K562 (cell line): ENCODE data around the gene HSPA4L. TPM values are rescaled to one million over a fixed set of nuclear protein-coding genes. Genes with fewer than 3 reads are reported as not detected.

Source experiments
- ATAC-seq: fragments of 200-7000 bp; cut with Tn5 transposase; 3 replicates; pipeline ENCODE4 v1.9.1; 2020; ENCODE audit warnings: moderate library complexity
- BruUV-seq: library from RNA; stranded (reverse); fragments of 400-500 nt; replicated peaks from 2 replicates; lab custom pipeline; 2021; lab: Mats Ljungman, UMichigan
- CTCF ChIA-PET: fragments of 300-600 bp; formaldehyde crosslinking; extraction: SDS; loops from one replicate; lab custom pipeline; 2021; ENCODE audit warnings: low intra/inter-chr PET ratio; lab: Yijun Ruan, JAX
- POLR2A ChIA-PET: fragments of 300-600, 350-650 bp; sonication (Branson Sonifier 250); formaldehyde crosslinking; extraction: SDS; loops from one replicate; lab custom pipeline; 2021; ENCODE audit warnings: antibody characterized with exemption, inconsistent platforms; lab: Yijun Ruan, JAX
- DNase-seq, 4 experiments: peaks; one replicate each; pipeline versions ENCODE4 v3.0.0 to v3.0.0-alpha.2; 2011 to 2018; ENCODE audit warnings: low spot score in 3 of 4, mixed read lengths in 3 of 4; ENCODE audit errors: extremely low read depth in 1 of 4
- FAIRE-seq: peaks from 2 replicates; lab custom pipeline; 2011; peaks lifted over from hg19 to GRCh38; lab: Jason Lieb, UNC
- H2AFZ ChIP-seq: 2 replicates; pipeline ENCODE4 v1.6.0; 2011; ENCODE audit warnings: low read depth, low read length, control low read depth, inconsistent platforms
- H3K27ac ChIP-seq: fragments of 200-600 bp; 3 replicates; pipeline ENCODE4 v1.8.0; 2011; ENCODE audit warnings: low read depth, mild to moderate bottlenecking, control low read depth, inconsistent platforms, low read length, moderate library complexity, mixed read lengths; ENCODE audit errors: extremely low read depth
- H3K27me3 ChIP-seq, 2 experiments: fragments of 300-600 bp in 1 of 2; 2 replicates in 1 of 2; 3 replicates in 1 of 2; pipeline versions ENCODE4 v1.6.0 to v1.8.0; 2011; ENCODE audit warnings: inconsistent platforms in 2 of 2, low read length in 2 of 2, mild to moderate bottlenecking in 1 of 2, mixed read lengths in 1 of 2, moderate library complexity in 1 of 2; ENCODE audit not compliant: control insufficient read depth in 2 of 2, insufficient read depth in 2 of 2
- H3K36me3 ChIP-seq: fragments of 300-600 bp; 3 replicates; pipeline ENCODE4 v1.8.0; 2011; ENCODE audit warnings: mild to moderate bottlenecking, low read length, inconsistent platforms; ENCODE audit not compliant: control insufficient read depth, insufficient read depth
- H3K4me1 ChIP-seq, 2 experiments: fragments of 200-600 bp in 1 of 2; replicated peaks in 1 of 2; 2 replicates in 1 of 2; 3 replicates in 1 of 2; pipeline versions ENCODE4 v1.5.1 to v1.8.0; 2011; ENCODE audit warnings: inconsistent platforms in 2 of 2, low read length in 2 of 2, mild to moderate bottlenecking in 1 of 2, mixed read lengths in 1 of 2, moderate library complexity in 1 of 2; ENCODE audit not compliant: control insufficient read depth in 2 of 2, insufficient read depth in 2 of 2
- H3K4me2 ChIP-seq: 2 replicates; pipeline ENCODE4 v1.6.1; 2011; ENCODE audit warnings: low read length, control low read depth, inconsistent platforms, mixed read lengths; ENCODE audit not compliant: insufficient read depth
- H3K4me3 ChIP-seq: fragments of 200-600 bp; sonication (generic), shearing (Covaris generic); 2 replicates; pipeline ENCODE4 v1.5.1; 2016; ENCODE audit warnings: control low read depth, inconsistent platforms
- H3K79me2 ChIP-seq: fragments of 200-600 bp; 3 replicates; pipeline ENCODE4 v1.8.0; 2011; ENCODE audit warnings: low read length, inconsistent platforms; ENCODE audit not compliant: control insufficient read depth, insufficient read depth
- H3K9ac ChIP-seq, 2 experiments: 2 replicates each; pipeline versions ENCODE4 v1.6.0 to v1.6.1; 2011; ENCODE audit warnings: low read depth in 2 of 2, low read length in 2 of 2, control low read depth in 1 of 2, inconsistent platforms in 1 of 2, mild to moderate bottlenecking in 1 of 2, mixed read lengths in 1 of 2; ENCODE audit not compliant: insufficient read depth in 1 of 2
- H3K9me1 ChIP-seq: one replicate; pipeline ENCODE4 v1.6.0; 2011; ENCODE audit warnings: inconsistent platforms, mild to moderate bottlenecking, low read length, moderate library complexity; ENCODE audit not compliant: control insufficient read depth, insufficient read depth
- H3K9me3 ChIP-seq: replicated peaks from 2 replicates; pipeline ENCODE4 v1.5.1; 2011; ENCODE audit warnings: low read depth, low read length, inconsistent platforms; ENCODE audit not compliant: control insufficient read depth, insufficient read depth
- H4K20me1 ChIP-seq: replicated peaks from 2 replicates; pipeline ENCODE4 v1.6.1; 2011; ENCODE audit warnings: low read length, inconsistent platforms, mixed read lengths; ENCODE audit not compliant: control insufficient read depth, insufficient read depth
- ARID3B ChIP-seq: fragments of 250-450 bp; sonication (Bioruptor Pico); IDR thresholded peaks from 2 replicates; pipeline ENCODE4 v1.4.0; 2020; ENCODE audit warnings: borderline replicate concordance
- C11orf30 ChIP-seq: fragments of 450-650 bp; IDR thresholded peaks from 2 replicates; pipeline ENCODE4 v1.6.1; 2016; ENCODE audit warnings: low read depth, mild to moderate bottlenecking
- EGR1 ChIP-seq: fragments of 450-650 bp; conservative IDR thresholded peaks from 2 replicates; pipeline ENCODE4 v1.6.1; 2017; ENCODE audit warnings: mild to moderate bottlenecking
- FUS ChIP-seq: fragments of 200-400 bp; formaldehyde crosslinking; optimal IDR thresholded peaks from 2 replicates; pipeline ENCODE3; 2017; ENCODE audit warnings: low read depth, low read length
- KLF16 ChIP-seq: IDR thresholded peaks from 2 replicates; pipeline ENCODE4 v1.6.1; 2016; ENCODE audit warnings: antibody characterized with exemption
- MAFF ChIP-seq: IDR thresholded peaks from 2 replicates; pipeline ENCODE4 v1.6.1; 2012; ENCODE audit warnings: low read length, improper control_type of control experiment
- PCBP1 ChIP-seq: fragments of 200-400 bp; formaldehyde crosslinking; IDR thresholded peaks from 2 replicates; pipeline ENCODE4 v1.6.1; 2018; ENCODE audit warnings: mild to moderate bottlenecking, low read depth, low read length; ENCODE audit not compliant: poor library complexity, severe bottlenecking
- PTBP1 ChIP-seq: fragments of 200-400 bp; formaldehyde crosslinking; IDR thresholded peaks from 2 replicates; pipeline ENCODE4 v1.6.1; 2017; ENCODE audit warnings: low read depth, low read length
- TAF9B ChIP-seq: fragments of 450-650 bp; IDR thresholded peaks from 2 replicates; pipeline ENCODE4 v1.6.1; 2018; ENCODE audit warnings: mild to moderate bottlenecking; ENCODE audit not compliant: partially characterized antibody
- TEAD4 ChIP-seq, 2 experiments: sonication (generic) in 1 of 2; formaldehyde crosslinking in 1 of 2; IDR thresholded peaks; 2 replicates each; pipeline versions ENCODE4 v1.6.1 to v1.8.0; 2012 to 2022; ENCODE audit warnings: borderline replicate concordance in 1 of 2, inconsistent platforms in 1 of 2, low read length in 1 of 2, mild to moderate bottlenecking in 1 of 2, missing genetic modification reagents in 1 of 2
- ZNF316 ChIP-seq: fragments of 450-650 bp; IDR thresholded peaks from 2 replicates; pipeline ENCODE4 v1.6.1; 2016
- ZNF324 ChIP-seq: fragments of 250-450 bp; sonication (Bioruptor Pico); IDR thresholded peaks from 2 replicates; pipeline ENCODE4 v1.4.0; 2020; ENCODE audit warnings: mild to moderate bottlenecking
- WGBS: fragments of 100-300 bp; shearing (Covaris generic); methylation state at CpG from one replicate; pipeline ENCODE4 v1.1.6; 2016; ENCODE audit warnings: low coverage, mixed read lengths; ENCODE audit not compliant: insufficient coverage; ENCODE audit errors: missing lambda C conversion rate; 5-methylcytosine and 5-hydroxymethylcytosine counted together
- in situ Hi-C: fragments of 300-500 bp; cut with MboI; formaldehyde crosslinking; loops from 4 replicates; pipeline ENCODE4 v1.15.0; 2018; ENCODE audit warnings: inconsistent platforms, mixed read lengths
- intact Hi-C: fragments of 100-400 bp; cut with micrococcal nuclease; formaldehyde crosslinking; loops from 2 replicates; pipeline ENCODE4 v1.14.2; 2022
- polyA plus RNA-seq, 8 experiments: library from polyadenylated mRNA; depleted of rRNA in 4 of 8; stranded (reverse) in 5 of 8; unstranded in 3 of 8; fragments of >200 nt; fragmentation: Nextera tagmentation in 2 of 8; fragmentation: Illumina TruSeq in 1 of 8; extraction: Ambion mirVana in 2 of 8; extraction: Trizol in 1 of 8; gene quantifications; 2 replicates each; pipeline versions ENCODE4 v1.2.1 to v1.2.3, GENCODE V29; 2011 to 2014; ENCODE audit warnings: inconsistent platforms in 1 of 8, missing spikeins in 1 of 8
- total RNA-seq, 7 experiments: library from RNA; depleted of rRNA in 6 of 7; stranded (reverse); fragments of >200 nt in 6 of 7; fragmentation: Illumina TruSeq in 2 of 7; extraction: Trizol in 2 of 7; gene quantifications; 2 replicates each; pipeline versions ENCODE4 v1.2.1 to v1.2.3, GENCODE V29; 2011 to 2021; ENCODE audit warnings: low replicate concordance in 1 of 7
- TF ChIP-seq, protein P1 (sequence below): fragments of 250-450 bp; sonication (Bioruptor Pico); IDR thresholded peaks from 2 replicates; pipeline ENCODE4 v1.9.0; 2021; ENCODE audit warnings: mild to moderate bottlenecking

The HSPA4L gene
- total and polyA plus RNA-seq, 9 of the 15 experiments (the other 6 are each of a cell fraction or from before 2014, with no cell fraction given), result 12.3 to 37.0 (median 21.7) TPM

DNA sequence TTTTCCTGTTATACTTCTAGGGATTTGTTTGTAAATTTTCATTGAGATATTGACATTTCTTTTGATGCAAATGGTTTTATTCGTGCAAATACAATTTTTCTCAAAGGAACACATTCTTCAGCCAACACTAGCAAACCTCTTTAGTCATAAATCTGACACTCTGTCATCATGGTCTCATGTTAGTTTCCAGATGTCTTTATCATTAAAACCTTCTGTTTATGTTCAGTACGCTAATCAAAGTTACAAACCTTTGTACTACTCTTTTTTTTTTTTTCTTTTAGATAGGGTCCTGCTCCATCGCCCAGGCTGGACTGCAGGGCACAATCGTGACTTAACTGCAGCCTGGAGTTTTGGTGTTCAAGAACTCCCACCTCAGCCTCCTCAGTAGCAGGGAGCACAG is 44.8 kb upstream of the HSPA4L start (continued):
- no peak for TF ChIP-seq ARID3B
- TF ChIP-seq, protein P1, sequence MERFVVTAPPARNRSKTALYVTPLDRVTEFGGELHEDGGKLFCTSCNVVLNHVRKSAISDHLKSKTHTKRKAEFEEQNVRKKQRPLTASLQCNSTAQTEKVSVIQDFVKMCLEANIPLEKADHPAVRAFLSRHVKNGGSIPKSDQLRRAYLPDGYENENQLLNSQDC, result no peak
- TF ChIP-seq KLF16, result peak; percentile 63; the same call in 1 of the 2 replicates
- peak; percentile 86 for TF ChIP-seq TEAD4 (IDR thresholded peaks at IDR 0.05; ENCODE audit: low read length)
- TF ChIP-seq TEAD4 (CRISPR knock-in tag; IDR thresholded peaks at IDR 0.05; ENCODE audit: borderline replicate concordance), result no peak
- TF ChIP-seq PTBP1, result no peak
- no peak for TF ChIP-seq FUS

DNA sequence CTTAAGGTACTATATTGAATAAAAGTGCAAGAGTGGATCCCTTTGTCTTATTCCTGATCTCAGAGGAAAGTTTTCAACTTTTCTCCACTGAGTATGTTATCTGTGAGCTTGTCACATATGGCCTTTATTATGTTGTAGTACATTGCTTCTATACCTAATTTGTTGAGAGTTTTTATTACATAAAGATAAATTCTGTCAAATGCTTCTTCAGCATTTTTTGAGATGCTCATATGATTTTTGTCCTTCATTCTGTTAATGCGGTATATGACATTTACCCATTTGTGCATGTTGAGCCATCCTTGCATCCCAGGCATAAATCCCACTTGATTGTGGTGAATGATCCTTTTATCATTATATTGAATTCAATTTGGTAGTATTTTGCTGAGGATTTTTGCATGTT is 40.9 kb upstream of the HSPA4L start:
- H3K27me3 ChIP-seq, result no peaks in the 10 kb centered on the region
- no peaks in the 10 kb centered on the region for H3K9me1 ChIP-seq
- FAIRE-seq, result no peak
- 56% methylated on average over 1 of the region's 1 CpG for WGBS
- H3K4me2 ChIP-seq, result no peak overlapping the region
- H3K79me2 ChIP-seq, result no peaks in the 10 kb centered on the region
- no peaks in the 10 kb centered on the region; a peak in 2 of 5 replicates for H3K4me1 ChIP-seq
- BruUV-seq, result no TSS peak
- H3K9ac ChIP-seq, result no peak overlapping the region
- H3K9me3 ChIP-seq, result no peaks in the 10 kb centered on the region
- no peak for ATAC-seq
- no peak overlapping the region for H2AFZ ChIP-seq
- TF ChIP-seq ZNF316, result peak; percentile 72
- no peak for TF ChIP-seq TAF9B
- TF ChIP-seq ZNF324 (CRISPR knock-in tag), result peak; percentile 60; the same call in 1 of the 2 replicates
- no peak for TF ChIP-seq PCBP1
- TF ChIP-seq MAFF, result peak; percentile 30; the same call in 1 of the 2 replicates
- no peak for TF ChIP-seq EGR1
- TF ChIP-seq C11orf30, result peak; percentile 55
- no peak overlapping the region for H3K27ac ChIP-seq
- no peaks in the 10 kb centered on the region for H4K20me1 ChIP-seq
- CTCF ChIA-PET, result no interaction called here
- POLR2A ChIA-PET, result no interaction called here
- no peaks in the 10 kb centered on the region for H3K36me3 ChIP-seq
- DNase-seq, result no peak
- H3K4me3 ChIP-seq, result no peak overlapping the region
- intact Hi-C loops (no loop called here), in situ Hi-C loops (no loop called here)
